NCI-H2171 (cell line): Measurements from ENCODE around the gene DLG2.
"Not testable (repeated sequence)": the region's sequence is repeated elsewhere in the genome, so short reads cannot be mapped to it uniquely, and the experiment has no call there.

Source experiments
- DNase-seq: peaks from one replicate; lab custom pipeline; 2025; lab: John Stamatoyannopoulos, UW

DLG2 gene

GRCh38 chr11:84901991-84902390 lies 725.2 kb downstream of the DLG2 start:
- no peak for DNase-seq

- no peak for DNase-seq
These were observed 727.4 kb downstream of the DLG2 start for GRCh38 chr11:84899740-84900139.

- no peak for DNase-seq
These were observed 728.0 kb downstream of the DLG2 start for GRCh38 chr11:84899134-84899533.

GRCh38 chr11:84894666-84895065 lies 732.5 kb downstream of the DLG2 start:
- DNase-seq, result no peak

GRCh38 chr11:84890676-84891075 lies 736.5 kb downstream of the DLG2 start:
- DNase-seq, result no peak

GRCh38 chr11:84889556-84889955 lies 737.6 kb downstream of the DLG2 start:
- no peak for DNase-seq

- no peak for DNase-seq
These were observed 740.0 kb downstream of the DLG2 start for GRCh38 chr11:84887055-84887629.

GRCh38 chr11:84886344-84886743 lies 740.8 kb downstream of the DLG2 start:
- no peak for DNase-seq

- no peak for DNase-seq
These were observed 742.3 kb downstream of the DLG2 start for GRCh38 chr11:84884836-84885235.

GRCh38 chr11:84882056-84882455 lies 745.1 kb downstream of the DLG2 start:
- no peak for DNase-seq

GRCh38 chr11:84871116-84871515 lies 756.0 kb downstream of the DLG2 start:
- no peak for DNase-seq

GRCh38 chr11:84870486-84870885 lies 756.7 kb downstream of the DLG2 start:
- DNase-seq, result no peak

GRCh38 chr11:84866922-84867321 lies 760.2 kb downstream of the DLG2 start:
- no peak for DNase-seq

- DNase-seq, result no peak
These were observed 761.2 kb downstream of the DLG2 start for GRCh38 chr11:84865791-84866535.

- no peak for DNase-seq
These were observed 761.9 kb downstream of the DLG2 start for GRCh38 chr11:84865257-84865656.

- no peak for DNase-seq
These were observed 769.4 kb downstream of the DLG2 start for GRCh38 chr11:84857746-84858145.

GRCh38 chr11:84855508-84856245 lies 771.5 kb downstream of the DLG2 start:
- no peak for DNase-seq

- DNase-seq, result no peak
These were observed 772.7 kb downstream of the DLG2 start for GRCh38 chr11:84854498-84854880.

- DNase-seq, result no peak
These were observed 773.2 kb downstream of the DLG2 start for GRCh38 chr11:84853841-84854497.

- DNase-seq, result no peak
These were observed 779.3 kb downstream of the DLG2 start for GRCh38 chr11:84847842-84848241.

- not testable (repeated sequence) for DNase-seq
These were observed 786.9 kb downstream of the DLG2 start for GRCh38 chr11:84840201-84840600.

- DNase-seq, result no peak
These were observed 789.6 kb downstream of the DLG2 start for GRCh38 chr11:84837402-84838069.
